Endodermal cell (in vitro differentiated cells): ENCODE results near the gene HNRNPD. TPM values are rescaled to one million over a fixed set of nuclear protein-coding genes. Genes with fewer than 3 reads are reported as not detected.
A peak's percentile ranks its signal among the peaks of the same experiment; 100 is the strongest.
"Not testable (repeated sequence)": the region's sequence is repeated elsewhere in the genome, so short reads cannot be mapped to it uniquely, and the experiment has no call there.

ENCODE experiments used
- DNase-seq: peaks from one replicate; pipeline ENCODE4 v3.0.0-alpha.2; 2017
- H3K27ac ChIP-seq: 2 replicates; pipeline ENCODE4 v1.5.1; 2013; ENCODE audit warnings: mild to moderate bottlenecking, low read depth, low read length, moderate library complexity
- H3K27me3 ChIP-seq: 2 replicates; pipeline ENCODE4 v1.6.1; 2013; ENCODE audit warnings: mild to moderate bottlenecking, low read length, moderate library complexity; ENCODE audit not compliant: insufficient read depth, control insufficient read depth, poor library complexity, severe bottlenecking
- H3K36me3 ChIP-seq: 2 replicates; pipeline ENCODE4 v1.7.0; 2013; ENCODE audit warnings: mild to moderate bottlenecking, low read length, moderate library complexity; ENCODE audit not compliant: control insufficient read depth, insufficient read depth
- H3K4me1 ChIP-seq: one replicate; pipeline ENCODE4 v1.7.0; 2013; ENCODE audit warnings: low read length; ENCODE audit not compliant: control insufficient read depth, insufficient read depth
- H3K4me3 ChIP-seq: 2 replicates; pipeline ENCODE4 v1.5.1; 2013; ENCODE audit warnings: mild to moderate bottlenecking, low read length, moderate library complexity
- H3K9ac ChIP-seq: 2 replicates; pipeline ENCODE4 v1.6.1; 2013; ENCODE audit warnings: mild to moderate bottlenecking, low read length, moderate library complexity; ENCODE audit not compliant: poor library complexity, severe bottlenecking; ENCODE audit errors: extremely low read depth
- H3K9me3 ChIP-seq: 2 replicates; pipeline ENCODE4 v1.6.1; 2013; ENCODE audit warnings: mild to moderate bottlenecking, low read length, moderate library complexity; ENCODE audit not compliant: control insufficient read depth
- H3K27ac Mint-ChIP-seq: 2 replicates; pipeline ENCODE4 v1.8.0; 2020; ENCODE audit warnings: mixed read lengths
- H3K27me3 Mint-ChIP-seq: 2 replicates; pipeline ENCODE4 v1.8.0; 2021; ENCODE audit warnings: mild to moderate bottlenecking, mixed read lengths; ENCODE audit not compliant: insufficient read depth
- H3K36me3 Mint-ChIP-seq: 2 replicates; pipeline ENCODE4 v1.8.0; 2020; ENCODE audit warnings: low read depth, mixed read lengths
- H3K4me1 Mint-ChIP-seq: 2 replicates; pipeline ENCODE4 v1.8.0; 2020; ENCODE audit warnings: mixed read lengths
- H3K4me3 Mint-ChIP-seq: 2 replicates; pipeline ENCODE4 v1.8.0; 2020; ENCODE audit warnings: mild to moderate bottlenecking, moderate library complexity, mixed read lengths
- H3K9me3 Mint-ChIP-seq: 2 replicates; pipeline ENCODE4 v1.8.0; 2020; ENCODE audit warnings: mild to moderate bottlenecking, mixed read lengths
- WGBS, 2 experiments: methylation state at CpG; one replicate each; pipeline versions ENCODE4 v1.1.5 to v1.1.7; 2013; ENCODE audit warnings: missing lambda C conversion rate in 2 of 2, mixed read lengths in 1 of 2; ENCODE audit not compliant: insufficient coverage in 1 of 2, insufficient read length in 1 of 2; 5-methylcytosine and 5-hydroxymethylcytosine counted together
- total RNA-seq, 2 donors: library from RNA; stranded (reverse); fragmentation: NEBNext Ultra II Directional in 1 of 2; extraction: Animal tissue kit (Norgen Biotek cat#: 25700) in 1 of 2; gene quantifications; 2 replicates in 1 of 2; 3 replicates in 1 of 2; pipeline ENCODE4 v1.2.1, GENCODE V29; 2021
- TF ChIP-seq, protein P1 (sequence below): fragments of 200-600 bp; sonication (generic); conservative IDR thresholded peaks from 2 replicates; pipeline ENCODE4 v1.5.0; 2021; ENCODE audit warnings: antibody characterized with exemption, mild to moderate bottlenecking

The HNRNPD gene
- total RNA-seq, 2 donors from 2014 or later, result 462 to 562 TPM

DNA sequence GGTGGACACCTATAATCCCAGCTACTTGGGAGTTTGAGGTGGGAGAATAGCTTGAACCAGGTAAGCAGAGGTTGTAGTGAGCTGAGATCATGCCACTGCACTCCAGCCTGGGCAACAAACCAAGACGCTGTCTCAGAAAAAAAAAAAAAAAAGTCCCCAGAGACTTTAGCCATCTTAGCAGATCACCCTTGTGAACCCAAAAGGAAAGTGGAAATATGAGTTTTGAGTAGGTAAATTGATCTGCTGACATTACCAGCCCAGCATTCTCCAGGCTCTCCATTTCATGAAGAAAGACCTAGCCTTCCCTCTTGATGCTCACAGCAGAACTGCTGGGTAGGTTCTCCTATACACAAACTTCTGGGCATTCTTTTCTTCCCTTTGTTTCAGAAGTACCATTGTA, 24.5 kb upstream of the HNRNPD start:
- H3K4me3 Mint-ChIP-seq, result no peak overlapping the region
- H3K9me3 Mint-ChIP-seq, result no peaks in the 10 kb centered on the region
- H3K4me1 Mint-ChIP-seq, result peaks cover 10% of the 10 kb centered on the region
- H3K4me1 ChIP-seq, result no peaks in the 10 kb centered on the region
- H3K27ac Mint-ChIP-seq, result no peak overlapping the region
- DNase-seq, result no peak
- H3K36me3 ChIP-seq, result no peaks in the 10 kb centered on the region
- H3K4me3 ChIP-seq, result no peak overlapping the region
- no peaks in the 10 kb centered on the region for H3K36me3 Mint-ChIP-seq
- 100% methylated on average over 1 of the region's 1 CpG; no CpG with 5 or more reads in 1 of the 2 experiments for WGBS, 2 experiments
- no peak overlapping the region for H3K9ac ChIP-seq
- no peak overlapping the region for H3K27ac ChIP-seq
- peaks cover 5% of the 10 kb centered on the region for H3K27me3 Mint-ChIP-seq
- no peaks in the 10 kb centered on the region for H3K27me3 ChIP-seq
- no peaks in the 10 kb centered on the region for H3K9me3 ChIP-seq
- TF ChIP-seq, protein P1, sequence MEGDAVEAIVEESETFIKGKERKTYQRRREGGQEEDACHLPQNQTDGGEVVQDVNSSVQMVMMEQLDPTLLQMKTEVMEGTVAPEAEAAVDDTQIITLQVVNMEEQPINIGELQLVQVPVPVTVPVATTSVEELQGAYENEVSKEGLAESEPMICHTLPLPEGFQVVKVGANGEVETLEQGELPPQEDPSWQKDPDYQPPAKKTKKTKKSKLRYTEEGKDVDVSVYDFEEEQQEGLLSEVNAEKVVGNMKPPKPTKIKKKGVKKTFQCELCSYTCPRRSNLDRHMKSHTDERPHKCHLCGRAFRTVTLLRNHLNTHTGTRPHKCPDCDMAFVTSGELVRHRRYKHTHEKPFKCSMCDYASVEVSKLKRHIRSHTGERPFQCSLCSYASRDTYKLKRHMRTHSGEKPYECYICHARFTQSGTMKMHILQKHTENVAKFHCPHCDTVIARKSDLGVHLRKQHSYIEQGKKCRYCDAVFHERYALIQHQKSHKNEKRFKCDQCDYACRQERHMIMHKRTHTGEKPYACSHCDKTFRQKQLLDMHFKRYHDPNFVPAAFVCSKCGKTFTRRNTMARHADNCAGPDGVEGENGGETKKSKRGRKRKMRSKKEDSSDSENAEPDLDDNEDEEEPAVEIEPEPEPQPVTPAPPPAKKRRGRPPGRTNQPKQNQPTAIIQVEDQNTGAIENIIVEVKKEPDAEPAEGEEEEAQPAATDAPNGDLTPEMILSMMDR, result no peak

DNA sequence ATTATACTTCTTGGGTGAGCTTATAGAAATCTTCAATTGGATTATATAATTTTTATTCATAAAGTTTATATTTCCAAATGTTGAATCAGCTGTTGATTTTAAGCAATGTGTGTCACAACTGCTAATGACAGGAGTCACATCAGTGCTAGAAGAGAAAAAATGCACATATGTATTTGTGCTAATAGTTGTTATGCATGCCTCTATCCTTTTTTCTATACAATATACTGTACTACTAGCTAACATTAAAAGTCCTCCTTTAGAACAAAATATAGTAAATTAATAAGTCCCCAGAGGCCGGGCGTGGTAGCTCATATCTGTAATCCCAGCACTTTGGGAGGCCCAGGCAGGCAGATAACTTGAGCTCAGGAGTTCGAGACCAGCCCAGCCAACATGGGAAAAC, 23.7 kb upstream of the HNRNPD start:
- no peaks in the 10 kb centered on the region for H3K9me3 Mint-ChIP-seq
- Histone ChIP-seq H3K9ac (no peak overlapping the region), H3K4me1 (no peaks in the 10 kb centered on the region), H3K27ac (no peak overlapping the region), H3K9me3 (no peaks in the 10 kb centered on the region), H3K27me3 (no peaks in the 10 kb centered on the region), H3K4me3 (no peak overlapping the region), H3K36me3 (no peaks in the 10 kb centered on the region)
- no peak for DNase-seq
- H3K36me3 Mint-ChIP-seq, result no peaks in the 10 kb centered on the region
- TF ChIP-seq, protein P1, result no peak
- no peak overlapping the region for H3K27ac Mint-ChIP-seq
- WGBS, 2 experiments, result 92 to 98% methylated on average over 3 of the region's 3 CpGs
- no peak overlapping the region for H3K4me3 Mint-ChIP-seq
- peaks cover 5% of the 10 kb centered on the region for H3K27me3 Mint-ChIP-seq
- peaks cover 10% of the 10 kb centered on the region for H3K4me1 Mint-ChIP-seq

DNA sequence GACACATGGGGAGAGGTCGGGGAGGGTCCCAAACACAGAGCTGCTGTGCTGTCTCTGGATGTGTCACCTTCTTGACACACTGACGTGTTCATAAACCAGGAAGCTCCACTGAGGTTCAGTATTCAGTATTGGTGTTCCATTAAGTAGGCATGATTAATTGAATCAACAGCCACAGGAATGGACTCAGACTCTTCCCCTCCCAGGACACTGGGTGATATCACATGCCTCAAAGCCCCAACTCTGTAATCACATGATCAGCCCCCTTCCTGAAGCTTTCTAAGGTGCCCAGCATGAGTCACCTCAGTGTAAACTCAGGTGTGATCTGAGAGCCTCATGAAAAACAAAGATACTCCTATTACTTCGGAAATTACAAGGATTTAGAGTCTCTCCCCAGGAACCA, 21.1 kb upstream of the HNRNPD start:
- Mint-ChIP-seq H3K27me3 (no peaks in the 10 kb centered on the region), H3K4me3 (no peak overlapping the region), H3K36me3 (no peaks in the 10 kb centered on the region), H3K9me3 (no peaks in the 10 kb centered on the region), H3K27ac (no peak overlapping the region), H3K4me1 (peaks cover 10% of the 10 kb centered on the region)
- Histone ChIP-seq H3K4me1 (no peaks in the 10 kb centered on the region), H3K27ac (no peak overlapping the region), H3K4me3 (no peak overlapping the region), H3K27me3 (no peaks in the 10 kb centered on the region), H3K9me3 (no peaks in the 10 kb centered on the region), H3K9ac (no peak overlapping the region), H3K36me3 (no peaks in the 10 kb centered on the region)
- TF ChIP-seq, protein P1, result no peak
- 83 to 92% methylated on average over 3 of the region's 3 CpGs for WGBS, 2 experiments
- DNase-seq, result peak; percentile 56

DNA sequence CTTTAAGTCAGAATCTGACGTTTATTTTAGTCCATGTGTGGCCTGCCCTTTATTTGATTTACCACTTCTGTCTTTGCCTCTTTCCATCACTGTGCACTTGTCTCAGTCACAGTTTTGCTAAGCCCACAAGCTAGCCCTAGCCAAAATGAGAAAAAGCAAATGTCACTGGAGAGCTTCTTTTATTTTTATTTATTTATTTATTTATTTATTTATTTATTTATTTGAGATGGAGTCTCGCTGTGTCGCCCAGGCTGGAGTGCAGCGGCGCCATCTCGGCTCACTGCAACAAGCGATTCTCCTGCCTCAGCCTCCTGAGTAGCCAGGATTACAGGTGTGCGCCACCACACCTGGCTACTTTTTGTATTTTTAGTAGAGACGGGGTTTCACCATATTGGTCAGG, 16.3 kb upstream of the HNRNPD start:
- peaks cover 12% of the 10 kb centered on the region for H3K9me3 ChIP-seq
- 90 to 96% methylated on average over 8 to 9 of the region's 9 CpGs for WGBS, 2 experiments
- not testable (repeated sequence) for H3K27me3 ChIP-seq, H3K27ac ChIP-seq, H3K36me3 ChIP-seq, DNase-seq, H3K4me3 Mint-ChIP-seq, H3K27ac Mint-ChIP-seq, H3K36me3 Mint-ChIP-seq, H3K9ac ChIP-seq, H3K4me1 Mint-ChIP-seq, H3K27me3 Mint-ChIP-seq, H3K4me3 ChIP-seq, H3K4me1 ChIP-seq
- H3K9me3 Mint-ChIP-seq, result peaks cover 20% of the 10 kb centered on the region
